Ovary (tissue), 9 donors: ENCODE results near the gene MRPL24. TPM values are rescaled to one million over a fixed set of nuclear protein-coding genes. Genes with fewer than 3 reads are reported as not detected.

Source experiments
- DNase-seq, 5 donors: peaks; one replicate each; pipeline ENCODE4 v3.0.0-alpha.2; 2019 to 2020
- H3K27ac ChIP-seq, 2 donors: fragments of 200-600 bp; one replicate each; pipeline versions ENCODE4 v1.5.1 to v1.8.0; 2019 to 2022
- H3K27me3 ChIP-seq: fragments of 200-600 bp; one replicate; pipeline ENCODE4 v1.8.0; 2022
- H3K36me3 ChIP-seq: fragments of 200-600 bp; sonication (generic); one replicate; pipeline ENCODE4 v1.5.1; 2019
- H3K4me1 ChIP-seq: one replicate; pipeline ENCODE4 v1.8.1; 2013; ENCODE audit warnings: mild to moderate bottlenecking, moderate library complexity; ENCODE audit not compliant: insufficient read depth
- H3K4me3 ChIP-seq: fragments of 200-600 bp; sonication (generic); one replicate; pipeline ENCODE4 v1.5.1; 2017
- H3K9me3 ChIP-seq, 2 donors: fragments of 200-600 bp in 1 of 2; sonication (generic) in 1 of 2; one replicate each; pipeline versions ENCODE4 v1.5.1 to v1.8.1; 2013 to 2019; ENCODE audit warnings: mild to moderate bottlenecking in 1 of 2, moderate library complexity in 1 of 2
- CTCF ChIP-seq, 3 donors: fragments of 450-650 bp in 2 of 3; fragments of 200-600 bp in 1 of 3; IDR thresholded peaks; one replicate each; pipeline versions ENCODE4 v1.5.1 to v1.8.0; 2016 to 2022; ENCODE audit warnings: antibody characterized with exemption in 3 of 3, mild to moderate bottlenecking in 1 of 3
- EP300 ChIP-seq: sonication (generic); formaldehyde crosslinking; IDR thresholded peaks from one replicate; pipeline ENCODE4 v1.6.1; 2017; ENCODE audit warnings: antibody characterized with exemption
- POLR2A ChIP-seq: fragments of 450-650 bp; IDR thresholded peaks from one replicate; pipeline ENCODE4 v1.6.1; 2017; ENCODE audit warnings: antibody characterized with exemption, mild to moderate bottlenecking, moderate library complexity
- WGBS, 3 donors: extraction: QIAGEN DNeasy Blood & Tissue Kit in 1 of 3; methylation state at CpG; one replicate each; pipeline versions ENCODE4 v1.1.5 to v1.1.7; 2013 to 2017; 5-methylcytosine and 5-hydroxymethylcytosine counted together
- intact Hi-C, 4 donors: fragments of 100-400 bp; cut with DNase I; formaldehyde crosslinking; loops; one replicate each; pipeline versions ENCODE4 v1.11.0 to v1.15.1; 2022 to 2023
- polyA plus RNA-seq, 2 donors: library from polyadenylated mRNA; stranded (reverse); fragments of 200-250 nt in 1 of 2; fragments of 350-450 nt in 1 of 2; fragmentation: Illumina TruSeq in 1 of 2; extraction: RNeasy Lipid Tissue Mini Kit (QIAGEN cat#74804) in 1 of 2; gene quantifications; one replicate each; pipeline ENCODE4 v1.2.3, GENCODE V29; 2013 to 2014
- total RNA-seq, 7 donors: library from RNA; depleted of rRNA in 2 of 7; stranded (reverse); fragments of >200 nt in 2 of 7; fragmentation: NEBNext Ultra II Directional in 3 of 7; extraction: Animal tissue kit (Norgen Biotek cat#: 25700) in 3 of 7; gene quantifications; one replicate each; pipeline versions ENCODE4 v1.1.0 to v1.2.4, GENCODE V29; 2016 to 2023
- donor health status: DM: no; HTN: no; CAD: no; lungs with moderate emphysema.
- donor health status: DM: no; HTN: no; CAD: no.
- donor health status: Bipolar disorder and iron deficiency.
- donor health status: DM: yes; HTN: yes; CAD: no.
- donor health status: DM: no; HTN: no; CAD: no.
- donor health status: DM: yes; HTN: yes; CAD: no.

MRPL24 gene
- total and polyA plus RNA-seq, 9 donors, result 23.1 to 173 (median 68.3) TPM

- Histone ChIP-seq H3K36me3 (no peaks in the 10 kb centered on the region), H3K9me3 (no peaks in the 10 kb centered on the region), H3K4me1 (peaks cover 10% of the 10 kb centered on the region), H3K27me3 (no peaks in the 10 kb centered on the region), H3K4me3 (no peak overlapping the region), H3K27ac (no peak overlapping the region)
- TF ChIP-seq EP300, result no peak
- no peak for TF ChIP-seq CTCF (IDR thresholded peaks at IDR 0.05)
- no peak for TF ChIP-seq POLR2A
- DNase-seq, result no peak
- 80 to 86% (median 81%) methylated on average over 5 of the region's 5 CpGs for WGBS, 3 donors
- intact Hi-C loops, result loop anchor here in 2 of 4 donors (5.0 to 10.0 kb wide), 2 partner anchors 109 to 372 kb away; no protein-coding TSS in a partner anchor
These were observed 34.9 kb upstream of the MRPL24 start for GRCh38 chr1:156775799-156776198.

GRCh38 chr1:156773607-156774006 lies 32.7 kb upstream of the MRPL24 start:
- DNase-seq, result no peak
- Histone ChIP-seq H3K4me1 (peaks cover 10% of the 10 kb centered on the region), H3K27me3 (no peaks in the 10 kb centered on the region), H3K9me3 (no peaks in the 10 kb centered on the region), H3K4me3 (no peak overlapping the region), H3K36me3 (no peaks in the 10 kb centered on the region), H3K27ac (no peak overlapping the region)
- TF ChIP-seq CTCF (IDR thresholded peaks at IDR 0.05) (no peak), POLR2A (no peak), EP300 (no peak)
- intact Hi-C loops, result loop anchor here in 1 of 4 donors (10.0 kb wide), 1 partner anchor 111 kb away; no protein-coding TSS in a partner anchor
- 92 to 94% (median 93%) methylated on average over 3 of the region's 3 CpGs for WGBS, 3 donors

DNA sequence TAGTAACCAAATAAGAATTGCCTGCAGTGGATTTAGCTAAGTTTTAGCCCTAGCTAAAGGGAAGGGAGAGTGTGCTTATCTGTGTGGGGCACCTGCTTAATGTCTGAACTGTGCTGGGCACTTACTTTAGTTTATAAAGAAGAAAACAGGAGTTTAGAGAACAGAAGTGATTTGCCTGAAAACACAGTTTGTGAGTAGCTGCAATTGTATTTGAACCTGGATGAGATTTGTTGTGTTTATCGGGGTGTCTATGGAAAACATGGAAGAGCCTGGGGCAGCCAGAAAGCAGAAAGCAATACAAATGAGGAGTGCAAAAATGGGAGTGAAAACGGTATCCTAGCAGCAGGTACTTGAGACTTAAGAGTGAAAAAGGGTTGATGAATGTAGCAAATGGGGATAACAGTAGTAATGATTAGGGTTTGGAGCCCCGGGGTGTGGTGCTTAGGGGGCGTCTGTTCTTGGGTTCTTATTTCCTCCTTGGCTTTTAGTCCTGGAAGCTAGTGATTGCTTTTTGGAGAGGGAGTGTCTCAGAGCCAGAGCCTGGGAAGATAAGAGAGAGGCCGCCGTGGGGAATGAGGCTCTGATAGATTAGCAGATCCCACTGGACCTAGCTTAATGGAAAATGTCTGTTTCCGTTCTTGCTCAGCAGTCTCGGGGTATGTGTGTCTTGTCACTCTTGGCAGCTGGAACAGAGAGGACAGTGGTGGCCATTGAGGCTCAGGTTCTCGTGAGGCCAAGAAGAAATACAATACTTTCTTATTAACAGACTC lies 32.0 kb upstream of the MRPL24 start:
- Histone ChIP-seq H3K9me3 (no peaks in the 10 kb centered on the region), H3K4me1 (peaks cover 10% of the 10 kb centered on the region), H3K27me3 (no peaks in the 10 kb centered on the region), H3K27ac (no peak overlapping the region), H3K4me3 (no peak overlapping the region), H3K36me3 (no peaks in the 10 kb centered on the region)
- TF ChIP-seq POLR2A (no peak), CTCF (IDR thresholded peaks at IDR 0.05) (no peak), EP300 (no peak)
- DNase-seq, result no peak
- intact Hi-C loops, result loop anchor here in 1 of 4 donors (10.0 kb wide), 1 partner anchor 112 kb away; no protein-coding TSS in a partner anchor
- WGBS, 3 donors, result 22 to 25% (median 25%) methylated on average over 9 of the region's 9 CpGs

- H3K27ac ChIP-seq, result no peak overlapping the region
- no peaks in the 10 kb centered on the region for H3K9me3 ChIP-seq
- no peak for DNase-seq
- H3K27me3 ChIP-seq, result no peaks in the 10 kb centered on the region
- no peak overlapping the region for H3K4me3 ChIP-seq
- no peaks in the 10 kb centered on the region for H3K36me3 ChIP-seq
- TF ChIP-seq EP300 (no peak), POLR2A (no peak), CTCF (IDR thresholded peaks at IDR 0.05) (no peak)
- WGBS, 3 donors, result 73 to 83% (median 73%) methylated on average over 3 of the region's 3 CpGs
- intact Hi-C loops, result loop anchor here in 1 of 4 donors (10.0 kb wide), 1 partner anchor 113 kb away; no protein-coding TSS in a partner anchor
- H3K4me1 ChIP-seq, result peaks cover 8% of the 10 kb centered on the region
These were observed 31.3 kb upstream of the MRPL24 start for GRCh38 chr1:156772222-156772621.
